ENCODE data around the gene SPATA7.

- TF ChIP-seq SMC3 (IDR thresholded peaks at IDR 0.05; ENCODE audit: borderline replicate concordance, low read length) = no peak
- TF ChIP-seq YY1 (IDR thresholded peaks at IDR 0.05; ENCODE audit: low read depth, low read length) = no peak
- TF ChIP-seq SREBF2 (IDR thresholded peaks at IDR 0.05; ENCODE audit: low read length) = no peak
- TF ChIP-seq, protein P1, sequence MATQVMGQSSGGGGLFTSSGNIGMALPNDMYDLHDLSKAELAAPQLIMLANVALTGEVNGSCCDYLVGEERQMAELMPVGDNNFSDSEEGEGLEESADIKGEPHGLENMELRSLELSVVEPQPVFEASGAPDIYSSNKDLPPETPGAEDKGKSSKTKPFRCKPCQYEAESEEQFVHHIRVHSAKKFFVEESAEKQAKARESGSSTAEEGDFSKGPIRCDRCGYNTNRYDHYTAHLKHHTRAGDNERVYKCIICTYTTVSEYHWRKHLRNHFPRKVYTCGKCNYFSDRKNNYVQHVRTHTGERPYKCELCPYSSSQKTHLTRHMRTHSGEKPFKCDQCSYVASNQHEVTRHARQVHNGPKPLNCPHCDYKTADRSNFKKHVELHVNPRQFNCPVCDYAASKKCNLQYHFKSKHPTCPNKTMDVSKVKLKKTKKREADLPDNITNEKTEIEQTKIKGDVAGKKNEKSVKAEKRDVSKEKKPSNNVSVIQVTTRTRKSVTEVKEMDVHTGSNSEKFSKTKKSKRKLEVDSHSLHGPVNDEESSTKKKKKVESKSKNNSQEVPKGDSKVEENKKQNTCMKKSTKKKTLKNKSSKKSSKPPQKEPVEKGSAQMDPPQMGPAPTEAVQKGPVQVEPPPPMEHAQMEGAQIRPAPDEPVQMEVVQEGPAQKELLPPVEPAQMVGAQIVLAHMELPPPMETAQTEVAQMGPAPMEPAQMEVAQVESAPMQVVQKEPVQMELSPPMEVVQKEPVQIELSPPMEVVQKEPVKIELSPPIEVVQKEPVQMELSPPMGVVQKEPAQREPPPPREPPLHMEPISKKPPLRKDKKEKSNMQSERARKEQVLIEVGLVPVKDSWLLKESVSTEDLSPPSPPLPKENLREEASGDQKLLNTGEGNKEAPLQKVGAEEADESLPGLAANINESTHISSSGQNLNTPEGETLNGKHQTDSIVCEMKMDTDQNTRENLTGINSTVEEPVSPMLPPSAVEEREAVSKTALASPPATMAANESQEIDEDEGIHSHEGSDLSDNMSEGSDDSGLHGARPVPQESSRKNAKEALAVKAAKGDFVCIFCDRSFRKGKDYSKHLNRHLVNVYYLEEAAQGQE (IDR thresholded peaks at IDR 0.05; ENCODE audit: low read depth, low read length) = no peak
- no peak for TF ChIP-seq RAD21 (IDR thresholded peaks at IDR 0.05; ENCODE audit: insufficient read depth, low read depth, low read length)
- TF ChIP-seq BCL11A (IDR thresholded peaks at IDR 0.05; ENCODE audit: low read depth, low read length) = no peak
- no peak for TF ChIP-seq RCOR1 (conservative IDR thresholded peaks at IDR 0.05; ENCODE audit: low read depth, low read length)
- no peak for TF ChIP-seq CTCF (IDR thresholded peaks at IDR 0.05 in 2 of 3, conservative IDR thresholded peaks at IDR 0.05 in 1 of 3; ENCODE audit: control insufficient read depth in 2 of 3, extremely low read depth in 1 of 3, insufficient read depth in 1 of 3, low read depth in 3 of 3, low read length in 3 of 3)
- TF ChIP-seq ETV6 (conservative IDR thresholded peaks at IDR 0.05 in 1 of 2, IDR thresholded peaks at IDR 0.05 in 1 of 2; ENCODE audit: borderline replicate concordance in 1 of 2, low read depth in 1 of 2) = no peak
Measured at GRCh38 chr14:88354358-88354757, 31.1 kb upstream of the SPATA7 start.

Measured in GM12878 (cell line).